ENCODE data around the gene MARCO.

DNA sequence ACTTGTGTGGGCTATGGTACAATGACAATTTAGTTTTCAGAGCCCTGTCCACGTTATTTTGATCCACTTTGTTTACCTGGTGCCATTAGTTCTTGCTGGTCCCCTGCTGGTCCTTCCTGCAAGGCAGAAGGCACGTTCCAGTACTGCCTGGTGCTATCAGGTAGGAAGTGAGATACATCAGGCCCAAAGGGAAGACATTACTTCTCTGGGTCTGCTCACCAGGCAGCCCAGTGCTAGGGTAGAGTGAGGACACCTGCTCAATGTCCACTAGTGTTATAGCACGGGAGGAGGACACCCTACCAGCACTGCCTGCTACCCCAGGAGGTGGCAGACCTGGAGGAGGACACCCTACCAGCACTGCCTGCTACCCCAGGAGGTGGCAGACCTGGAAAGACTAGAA is 23.7 kb downstream of the MARCO start:
- TF ChIP-seq, protein P1, sequence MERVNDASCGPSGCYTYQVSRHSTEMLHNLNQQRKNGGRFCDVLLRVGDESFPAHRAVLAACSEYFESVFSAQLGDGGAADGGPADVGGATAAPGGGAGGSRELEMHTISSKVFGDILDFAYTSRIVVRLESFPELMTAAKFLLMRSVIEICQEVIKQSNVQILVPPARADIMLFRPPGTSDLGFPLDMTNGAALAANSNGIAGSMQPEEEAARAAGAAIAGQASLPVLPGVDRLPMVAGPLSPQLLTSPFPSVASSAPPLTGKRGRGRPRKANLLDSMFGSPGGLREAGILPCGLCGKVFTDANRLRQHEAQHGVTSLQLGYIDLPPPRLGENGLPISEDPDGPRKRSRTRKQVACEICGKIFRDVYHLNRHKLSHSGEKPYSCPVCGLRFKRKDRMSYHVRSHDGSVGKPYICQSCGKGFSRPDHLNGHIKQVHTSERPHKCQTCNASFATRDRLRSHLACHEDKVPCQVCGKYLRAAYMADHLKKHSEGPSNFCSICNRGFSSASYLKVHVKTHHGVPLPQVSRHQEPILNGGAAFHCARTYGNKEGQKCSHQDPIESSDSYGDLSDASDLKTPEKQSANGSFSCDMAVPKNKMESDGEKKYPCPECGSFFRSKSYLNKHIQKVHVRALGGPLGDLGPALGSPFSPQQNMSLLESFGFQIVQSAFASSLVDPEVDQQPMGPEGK (CRISPR knock-in tag; IDR thresholded peaks at IDR 0.05; ENCODE audit: borderline replicate concordance), result no peak
- TF ChIP-seq SNAI2 (CRISPR knock-in tag; IDR thresholded peaks at IDR 0.05) (no peak), ISL1 (CRISPR knock-in tag; IDR thresholded peaks at IDR 0.05) (no peak), ESRRG (CRISPR knock-in tag; IDR thresholded peaks at IDR 0.05) (no peak), GLIS3 (CRISPR knock-in tag; IDR thresholded peaks at IDR 0.05) (no peak), POU6F1 (CRISPR knock-in tag; IDR thresholded peaks at IDR 0.05; ENCODE audit: borderline replicate concordance, low read depth) (no peak), CSRNP3 (CRISPR knock-in tag; IDR thresholded peaks at IDR 0.05) (no peak), ZFP30 (CRISPR knock-in tag; IDR thresholded peaks at IDR 0.05) (no peak), TOX (CRISPR knock-in tag; IDR thresholded peaks at IDR 0.05; ENCODE audit: borderline replicate concordance) (no peak), ARNTL (CRISPR knock-in tag; IDR thresholded peaks at IDR 0.05; ENCODE audit: borderline replicate concordance, low read depth) (no peak), PPARA (CRISPR knock-in tag; IDR thresholded peaks at IDR 0.05; ENCODE audit: borderline replicate concordance) (no peak)
- TF ChIP-seq, protein P2, sequence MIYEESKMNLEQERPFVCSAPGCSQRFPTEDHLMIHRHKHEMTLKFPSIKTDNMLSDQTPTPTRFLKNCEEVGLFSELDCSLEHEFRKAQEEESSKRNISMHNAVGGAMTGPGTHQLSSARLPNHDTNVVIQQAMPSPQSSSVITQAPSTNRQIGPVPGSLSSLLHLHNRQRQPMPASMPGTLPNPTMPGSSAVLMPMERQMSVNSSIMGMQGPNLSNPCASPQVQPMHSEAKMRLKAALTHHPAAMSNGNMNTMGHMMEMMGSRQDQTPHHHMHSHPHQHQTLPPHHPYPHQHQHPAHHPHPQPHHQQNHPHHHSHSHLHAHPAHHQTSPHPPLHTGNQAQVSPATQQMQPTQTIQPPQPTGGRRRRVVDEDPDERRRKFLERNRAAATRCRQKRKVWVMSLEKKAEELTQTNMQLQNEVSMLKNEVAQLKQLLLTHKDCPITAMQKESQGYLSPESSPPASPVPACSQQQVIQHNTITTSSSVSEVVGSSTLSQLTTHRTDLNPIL (CRISPR knock-in tag; IDR thresholded peaks at IDR 0.05; ENCODE audit: low read depth), result no peak

All from SK-N-SH treated with all-trans-retinoic acid at 6 μM for 48 hours (cell line).